Stimulated activated CD4-positive, alpha-beta T cell treated with anti-CD3 and anti-CD28 coated beads, Interleukin-2, amount 100 ng/mL, for 48 hours (primary cell): ENCODE data around the gene PIAS1.
"Not testable (repeated sequence)": the region's sequence is repeated elsewhere in the genome, so short reads cannot be mapped to it uniquely, and the experiment has no call there.

Source experiments
- DNase-seq, 2 donors: peaks; one replicate each; pipeline ENCODE4 v3.0.0-alpha.2; 2020

The PIAS1 gene

DNA sequence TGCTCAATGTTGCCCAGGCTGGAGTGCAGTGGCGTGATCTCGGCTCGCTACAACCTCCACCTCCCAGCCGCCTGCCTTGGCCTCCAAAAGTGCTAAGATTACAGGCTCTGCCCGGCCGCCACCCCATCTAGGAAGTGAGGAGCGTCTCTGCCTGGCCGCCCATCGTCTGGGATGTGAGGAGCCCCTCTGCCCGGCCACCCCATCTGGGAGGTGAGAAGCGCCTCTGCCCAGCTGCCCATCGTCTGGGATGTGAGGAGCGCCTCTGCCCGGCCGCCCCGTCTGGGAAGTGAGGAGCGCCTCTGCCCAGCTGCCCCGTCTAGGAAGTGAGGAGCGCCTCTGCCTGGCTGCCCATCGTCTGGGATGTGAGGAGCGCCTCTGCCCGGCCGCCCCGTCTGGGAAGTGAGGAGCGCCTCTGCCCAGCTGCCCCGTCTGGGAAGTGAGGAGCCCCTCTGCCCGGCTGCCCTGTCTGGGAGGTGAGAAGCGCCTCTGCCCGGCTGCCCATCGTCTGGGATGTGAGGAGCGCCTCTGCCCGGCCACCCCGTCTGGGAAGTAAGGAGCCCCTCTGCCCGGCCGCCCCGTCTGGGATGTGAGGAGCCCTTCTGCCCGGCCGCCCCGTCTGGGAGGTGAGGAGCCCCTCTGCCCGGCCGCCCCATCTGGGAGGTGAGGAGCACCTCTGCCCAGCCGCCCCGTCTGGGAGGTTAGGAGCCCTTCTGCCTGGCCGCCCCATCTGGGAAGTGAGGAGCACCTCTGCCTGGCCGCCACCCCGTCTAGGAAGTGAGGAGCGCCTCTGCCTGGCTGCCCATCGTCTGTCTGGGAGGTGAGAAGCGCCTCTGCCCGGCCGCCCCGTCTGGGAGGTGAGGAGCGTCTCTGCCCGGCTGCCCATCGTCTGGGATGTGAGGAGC, 167.7 kb downstream of the PIAS1 start:
- not testable (repeated sequence) for DNase-seq

DNA sequence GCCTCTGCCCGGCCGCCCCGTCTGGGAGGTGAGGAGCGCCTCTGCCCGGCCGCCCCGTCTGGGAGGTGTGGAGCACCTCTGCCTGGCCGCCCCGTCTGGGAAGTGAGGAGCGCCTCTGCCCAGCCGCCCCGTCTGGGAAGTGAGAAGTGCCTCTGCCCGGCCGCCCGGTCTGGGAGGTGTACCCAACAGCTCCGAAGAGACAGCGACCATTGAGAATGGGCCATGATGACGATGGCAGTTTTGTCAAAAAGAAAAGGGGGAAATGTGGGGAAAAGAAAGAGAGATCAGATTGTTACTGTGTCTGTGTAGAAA, 168.3 kb downstream of the PIAS1 start:
- not testable (repeated sequence) for DNase-seq

DNA sequence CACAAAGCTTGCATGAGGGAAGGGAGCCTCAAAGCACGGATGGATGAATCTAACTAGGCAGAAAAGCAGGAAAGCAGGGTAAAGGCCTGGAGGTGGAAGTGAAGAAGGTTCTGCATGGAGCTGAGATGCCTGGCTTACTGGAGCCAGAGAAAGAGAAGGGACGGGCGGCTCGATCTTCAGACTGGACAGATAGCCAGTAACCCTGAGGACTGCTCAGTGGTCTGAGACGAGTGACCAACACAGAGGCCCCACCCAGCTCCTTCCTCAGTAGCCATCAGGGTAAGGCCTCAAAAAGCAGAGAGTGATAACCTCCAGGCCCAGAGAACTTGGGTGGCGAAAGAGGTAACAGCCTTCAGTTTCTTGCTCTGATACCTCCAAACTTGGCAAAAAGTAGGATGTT, 169.1 kb downstream of the PIAS1 start:
- DNase-seq = no peak

DNA sequence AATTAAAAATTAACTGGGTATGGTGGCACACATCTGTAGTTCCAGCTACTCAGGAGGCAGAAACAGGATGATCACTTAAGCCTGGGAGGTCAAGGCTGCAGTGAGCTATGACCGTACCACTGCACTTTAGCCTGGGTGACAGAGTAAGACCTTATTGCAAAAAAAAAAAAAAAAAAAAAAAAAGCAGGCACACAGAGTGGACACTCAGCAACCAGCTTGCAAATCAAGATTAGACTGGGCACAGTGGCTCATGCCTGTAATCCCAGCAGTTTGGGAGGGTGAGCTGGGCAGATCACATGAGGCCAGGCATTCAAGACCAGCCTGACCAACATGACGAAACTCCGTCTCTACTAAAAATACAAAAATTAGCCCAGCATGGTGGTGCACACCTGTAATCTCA, 170.0 kb downstream of the PIAS1 start:
- DNase-seq = no peak

DNA sequence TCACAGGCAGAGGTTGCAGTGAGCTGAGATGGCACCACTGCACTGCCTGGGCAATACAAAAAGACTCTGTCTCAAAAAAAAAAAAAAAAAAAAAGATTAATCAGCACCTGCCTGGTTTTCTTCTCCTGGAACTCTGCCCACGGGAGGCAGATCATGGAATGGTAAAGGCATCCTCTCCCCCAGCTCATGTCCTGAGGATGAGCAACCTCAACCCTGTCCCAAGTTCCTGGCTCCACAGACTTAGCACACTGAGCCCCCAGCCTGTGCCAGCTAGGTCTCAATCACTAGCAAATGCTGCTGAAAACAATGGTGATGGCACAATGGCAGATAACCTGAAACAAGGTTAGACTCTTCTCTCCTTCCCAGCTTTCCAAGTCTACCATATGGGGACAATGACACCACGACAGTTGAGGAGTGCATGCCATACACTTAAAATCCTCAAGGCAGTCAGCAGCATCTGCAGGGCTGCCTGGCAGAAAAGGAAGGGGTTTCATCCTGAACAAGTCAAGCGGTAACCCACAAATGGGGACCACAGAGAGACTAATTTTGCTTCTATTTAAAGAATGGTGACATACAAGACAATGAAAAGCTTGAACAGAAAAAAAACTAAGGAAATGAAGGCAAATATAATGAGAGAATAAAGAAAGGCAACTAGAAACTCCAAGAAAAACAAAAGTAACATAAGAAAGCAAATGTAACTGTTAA, 170.6 kb downstream of the PIAS1 start:
- DNase-seq = no peak

DNA sequence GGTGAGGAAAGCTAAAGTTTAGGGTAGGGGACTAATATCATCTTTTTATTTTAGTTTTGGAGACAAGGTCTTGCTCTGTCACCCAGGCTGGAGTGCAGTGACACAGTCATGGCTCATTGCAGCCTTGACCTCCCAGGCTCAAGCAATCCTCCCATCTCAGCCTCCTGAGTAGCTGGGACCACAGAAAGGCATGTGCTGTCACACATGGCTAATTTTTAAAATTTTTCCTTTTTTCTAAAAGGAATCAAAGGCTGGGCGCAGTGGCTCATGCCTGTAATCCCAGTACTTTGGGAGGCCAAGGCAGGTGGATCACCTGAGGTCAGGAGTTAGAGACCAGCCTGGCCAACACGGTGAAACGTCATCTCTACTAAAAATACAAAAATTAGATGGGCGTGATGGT, 171.3 kb downstream of the PIAS1 start:
- DNase-seq = not testable (repeated sequence)

DNA sequence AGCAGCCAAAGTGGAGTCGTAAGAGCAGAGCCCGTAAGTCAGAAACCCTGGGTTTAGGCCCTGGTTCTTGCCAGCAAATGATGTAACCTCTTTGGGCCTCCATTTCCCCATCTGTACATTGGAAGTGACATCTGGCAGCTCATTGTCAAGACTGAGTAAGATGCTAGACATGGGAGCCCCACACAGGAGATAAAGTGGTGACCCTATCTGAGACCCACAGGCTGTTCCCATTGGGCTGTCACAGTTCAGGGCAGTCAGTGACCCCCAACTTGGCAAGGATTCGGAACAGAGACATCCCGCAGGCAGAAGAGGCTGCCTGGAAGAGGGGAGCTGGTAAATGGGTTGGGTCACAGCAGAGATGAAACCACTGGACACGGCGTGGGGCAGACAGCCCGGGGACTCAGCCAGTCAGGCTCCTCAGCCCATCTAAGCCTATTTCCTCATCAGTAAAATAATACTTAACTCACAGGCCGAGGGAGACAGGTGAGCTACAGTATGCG, 173.6 kb downstream of the PIAS1 start:
- DNase-seq = no peak

DNA sequence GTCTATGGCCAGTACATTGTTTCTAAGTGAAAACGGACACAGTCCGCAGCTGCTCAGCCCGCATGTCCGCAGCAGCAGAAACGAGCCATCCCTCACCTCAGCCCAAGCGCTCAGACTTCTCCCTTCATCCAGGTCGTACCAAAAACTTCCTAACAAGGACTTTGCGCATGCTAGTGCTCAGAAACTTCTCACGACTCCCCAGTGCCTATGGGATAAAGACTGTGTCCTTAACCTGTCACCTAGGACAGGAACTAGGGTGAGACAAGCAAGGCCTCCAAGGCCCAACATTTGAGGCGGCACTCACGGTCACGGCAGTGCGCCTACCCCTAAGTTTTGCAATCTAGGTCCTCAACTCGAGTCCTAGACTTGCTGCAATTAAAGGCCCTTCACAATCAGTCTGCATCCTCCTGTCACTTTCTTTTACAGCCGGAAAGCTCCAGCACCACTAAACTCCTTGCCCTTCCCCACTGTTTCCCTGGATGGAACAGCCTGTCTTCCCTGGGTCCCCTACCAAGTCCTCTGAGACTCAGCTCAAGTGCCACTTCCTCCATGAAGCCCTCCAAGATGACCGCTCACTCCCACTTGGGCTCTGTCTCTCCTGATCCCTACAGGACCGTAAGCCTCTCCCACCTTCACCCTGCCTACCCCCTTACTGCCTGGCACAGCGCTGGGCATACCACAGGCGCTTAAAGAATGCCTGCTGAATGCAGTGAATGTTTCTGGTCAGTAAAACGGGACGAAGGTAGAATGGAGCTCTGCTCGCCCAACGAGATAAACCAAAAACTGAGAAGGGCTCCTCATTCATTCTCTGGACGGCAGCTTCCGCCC, 174.2 kb downstream of the PIAS1 start:
- DNase-seq = no peak

DNA sequence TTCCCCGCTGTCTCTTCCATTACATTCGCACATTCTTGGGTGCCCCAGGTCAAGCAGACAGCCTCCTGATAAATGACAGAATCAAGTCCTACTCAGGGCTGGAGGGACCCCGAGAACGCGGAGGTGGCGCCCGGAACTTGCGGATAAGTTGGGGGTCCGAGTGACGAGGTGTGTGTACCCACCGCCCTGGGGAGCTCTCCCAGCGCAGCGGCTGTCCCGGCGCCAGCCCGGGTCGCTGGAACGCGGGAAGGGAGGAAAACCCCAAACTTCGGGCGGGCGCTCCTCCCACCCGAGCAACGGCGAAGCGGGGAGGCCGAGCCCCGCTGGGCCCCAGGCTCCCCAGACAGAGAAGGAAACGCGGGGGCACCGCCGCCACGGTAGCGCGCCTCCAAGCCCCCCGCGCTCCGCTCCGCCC, 174.9 kb downstream of the PIAS1 start:
- DNase-seq = no peak

DNA sequence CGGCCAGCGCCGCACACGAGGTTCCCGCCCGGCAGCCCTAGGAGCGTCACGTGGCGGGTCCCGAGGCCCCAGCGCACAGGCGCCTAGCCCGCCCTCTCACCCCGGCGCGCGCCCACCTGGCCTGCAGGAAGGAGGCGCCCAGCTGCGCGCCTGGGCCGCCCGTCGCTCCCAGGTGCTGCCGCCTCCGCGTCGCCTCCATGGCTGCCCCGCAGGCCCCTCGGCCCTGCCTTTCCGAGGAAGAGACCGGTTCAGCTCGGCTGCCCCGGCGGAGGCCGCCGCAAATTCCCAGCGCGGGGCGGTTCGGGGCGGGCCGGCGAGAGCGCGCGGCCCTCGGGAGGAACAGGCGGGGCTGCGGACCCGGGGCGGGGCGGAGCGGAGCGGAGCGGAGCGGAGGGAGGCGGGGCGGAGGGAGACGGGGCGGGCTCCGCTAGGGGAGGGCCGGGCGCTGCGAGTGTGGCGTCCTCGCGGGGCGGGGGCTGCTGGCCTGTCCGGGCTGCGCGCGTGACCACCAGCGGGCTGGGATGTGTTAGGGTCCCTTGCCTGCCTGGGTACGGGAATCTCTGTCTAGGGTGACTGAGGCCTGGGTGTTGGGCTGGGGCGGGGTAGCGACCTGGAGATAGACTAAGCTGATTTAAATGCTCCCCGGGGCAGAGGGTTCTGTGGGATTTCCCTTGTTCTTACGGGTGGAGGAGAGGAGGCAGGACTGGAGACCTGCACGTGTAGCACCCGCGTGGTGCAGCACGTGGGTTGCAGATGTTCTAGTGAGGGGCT, 175.5 kb downstream of the PIAS1 start, which contains the start of gene CLN6:
Gene CLN6 (minus strand): TSS at position 343 of the 771 bp plus-strand sequence. CDS start 144 bp downstream, at position 199.
- peak; percentile 70 to 88 for DNase-seq

DNA sequence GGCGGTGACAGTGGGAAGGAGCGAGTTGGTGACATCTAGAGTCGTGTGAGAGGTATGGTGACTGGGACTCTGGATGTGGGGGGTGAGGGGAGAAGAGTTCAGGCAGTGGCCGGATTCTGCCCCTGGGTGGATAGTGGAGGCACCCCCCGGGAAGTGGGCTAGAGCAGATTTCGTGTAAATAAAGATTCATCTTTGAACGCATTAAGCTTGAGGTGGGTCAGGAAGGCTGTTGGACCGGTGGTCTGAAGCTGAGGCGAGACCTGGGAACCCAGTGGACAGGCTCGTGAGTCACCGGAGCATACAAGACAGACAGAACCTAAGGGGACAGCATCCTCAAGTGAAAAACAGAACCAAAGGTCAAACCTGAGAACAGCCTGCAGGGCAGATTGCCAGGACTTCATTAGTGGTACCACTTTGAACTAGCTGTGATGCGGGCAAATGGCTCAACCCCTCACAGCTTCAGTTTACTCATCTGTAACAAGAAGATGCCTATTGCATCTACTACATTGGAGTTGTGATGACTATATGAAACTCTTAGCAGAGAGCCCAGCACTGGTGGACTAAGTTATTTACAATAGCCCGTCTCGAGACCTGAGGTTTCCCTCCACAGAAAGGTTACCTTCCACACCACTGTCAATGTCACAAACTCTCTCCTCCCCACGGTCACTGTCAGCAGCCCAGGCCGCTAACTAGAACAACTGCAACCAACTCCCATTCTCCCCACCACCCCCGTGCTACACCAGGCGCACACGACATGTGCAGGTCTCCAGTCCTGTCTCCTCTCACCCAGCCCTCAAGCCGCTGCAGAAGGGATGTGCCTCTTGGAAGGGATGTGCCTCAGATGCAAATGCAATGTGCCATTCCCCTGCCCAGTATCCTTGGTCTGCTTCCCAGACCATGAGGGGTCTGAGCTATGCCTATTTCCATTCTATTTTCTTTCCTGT, 176.3 kb downstream of the PIAS1 start:
- no peak for DNase-seq

DNA sequence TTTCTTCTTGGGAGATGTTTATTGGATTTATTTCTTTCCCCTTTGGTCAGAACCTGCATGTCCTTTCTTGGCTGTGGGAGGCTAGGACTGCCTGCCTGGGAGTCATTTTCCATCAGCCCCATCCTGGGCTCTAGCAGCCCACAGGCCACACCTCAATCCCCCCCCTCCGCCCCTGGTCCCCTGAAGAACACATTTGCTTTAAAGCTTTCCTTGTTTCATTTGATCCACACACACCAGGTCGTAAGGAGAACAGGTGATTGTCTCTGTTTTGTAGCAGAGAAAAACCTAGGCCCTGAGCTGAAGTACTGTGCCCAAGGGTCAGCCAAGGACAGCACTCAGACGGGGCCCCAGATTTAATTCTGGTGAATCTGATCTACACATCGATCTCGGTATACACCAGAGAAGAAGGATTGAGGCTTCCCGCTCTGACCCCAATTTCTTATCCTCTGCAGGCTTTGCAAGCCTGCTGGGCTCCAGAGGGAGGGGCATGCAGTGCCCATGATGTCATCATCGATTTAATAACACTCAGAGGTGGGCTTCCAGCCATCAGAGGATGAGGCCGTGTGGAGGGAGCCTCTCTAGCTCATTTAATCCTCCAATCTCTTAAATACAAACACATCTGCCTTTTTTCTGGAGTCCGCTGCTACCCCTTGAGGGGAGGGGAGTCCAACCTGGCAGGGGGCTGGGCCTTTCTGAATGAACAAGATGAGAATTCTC, 177.1 kb downstream of the PIAS1 start:
- DNase-seq = no peak

DNA sequence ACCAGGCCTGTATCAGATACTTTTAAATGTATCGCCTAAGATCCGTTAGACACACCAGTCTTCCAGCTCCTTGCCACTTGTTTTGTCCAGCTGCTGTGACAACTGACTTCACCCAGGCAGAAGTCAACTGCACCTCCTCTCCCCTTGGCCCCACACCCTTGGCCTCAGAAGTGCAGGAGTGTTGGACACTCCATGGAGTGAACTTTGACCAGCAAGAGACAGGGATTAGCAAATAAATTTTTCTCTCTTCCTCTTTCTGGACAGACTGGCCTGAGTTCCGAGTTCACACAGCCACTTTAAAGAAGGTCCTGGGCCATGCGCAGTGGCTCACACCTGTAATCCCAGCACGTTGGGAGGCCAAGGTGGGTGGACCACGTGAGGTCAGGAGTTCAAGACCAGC, 178.3 kb downstream of the PIAS1 start:
- DNase-seq = no peak

DNA sequence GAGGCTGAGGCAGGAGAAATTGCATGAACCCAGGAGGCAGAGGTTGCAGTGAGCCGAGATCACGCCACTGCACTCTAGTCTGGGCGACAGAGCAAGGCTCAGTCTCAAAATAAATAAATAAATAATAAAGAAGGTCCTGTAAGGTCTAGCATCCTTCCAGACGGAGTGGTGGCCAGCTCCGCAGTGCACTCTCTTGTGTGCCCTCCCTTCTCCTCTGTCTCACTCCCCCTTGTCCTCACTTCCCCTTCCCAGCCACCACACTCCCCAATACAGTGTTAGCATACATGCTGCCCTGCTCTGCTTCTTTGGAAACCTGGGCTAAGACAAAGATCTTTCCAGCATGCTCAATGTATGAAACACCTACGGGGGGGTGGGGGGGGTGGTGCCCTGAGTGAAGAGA, 178.8 kb downstream of the PIAS1 start:
- no peak for DNase-seq

DNA sequence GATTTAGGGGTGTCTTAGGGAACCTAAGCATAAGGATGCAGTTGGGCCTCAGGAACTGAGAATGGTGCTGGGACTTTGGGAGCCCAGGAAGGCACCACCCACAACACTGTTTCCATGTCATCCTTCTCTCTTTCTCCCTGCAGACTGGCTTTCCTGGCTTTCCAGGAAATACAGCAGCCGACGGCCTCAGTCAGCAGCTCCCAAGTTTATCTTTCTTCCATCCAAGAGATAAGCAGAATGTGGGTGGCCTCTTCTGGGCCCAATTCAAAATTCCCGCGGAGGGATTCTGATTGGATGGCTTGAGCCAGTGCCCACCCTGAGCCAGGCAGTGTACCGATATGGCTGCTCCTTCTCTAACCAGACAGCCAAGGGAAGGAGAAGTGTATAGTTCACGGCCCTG, 179.9 kb downstream of the PIAS1 start:
- DNase-seq = no peak

DNA sequence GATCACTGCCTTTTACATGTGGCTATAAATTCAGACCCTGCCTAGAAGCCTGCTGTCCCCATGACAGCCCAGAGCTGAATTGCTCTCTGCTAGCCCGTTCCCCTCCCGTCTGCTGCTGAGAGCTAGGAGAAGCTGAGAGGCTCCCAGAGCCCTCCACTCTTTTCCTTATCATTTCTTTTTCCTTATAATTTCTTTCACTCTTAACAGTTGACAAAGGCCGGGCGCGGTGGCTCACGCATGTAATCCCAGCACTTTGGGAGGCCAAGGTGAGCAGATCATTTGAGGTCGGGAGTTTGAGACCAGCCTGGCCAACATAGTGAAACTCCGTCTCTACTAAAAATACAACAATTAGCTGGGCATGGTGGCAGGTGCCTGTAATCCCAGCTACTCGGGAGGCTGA, 180.4 kb downstream of the PIAS1 start:
- not testable (repeated sequence) for DNase-seq

DNA sequence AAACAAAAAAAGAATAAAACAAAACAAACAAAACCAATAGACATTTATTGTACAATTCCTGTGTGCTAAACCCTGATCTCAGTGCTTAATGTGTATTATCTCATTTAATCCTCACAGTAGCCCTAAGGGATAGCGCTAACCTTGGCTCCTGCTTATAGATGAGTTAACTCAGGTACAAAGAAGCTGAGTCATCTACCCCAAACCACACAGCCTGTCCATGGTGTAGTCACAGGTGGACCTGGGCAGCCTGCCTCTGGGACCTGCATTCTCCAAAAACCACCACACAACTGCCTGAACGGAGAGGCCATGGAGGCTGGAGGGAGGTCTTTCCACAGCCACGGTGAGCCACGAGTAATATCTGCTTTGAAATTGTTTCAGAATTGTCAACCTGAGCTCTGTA, 180.9 kb downstream of the PIAS1 start:
- no peak for DNase-seq

DNA sequence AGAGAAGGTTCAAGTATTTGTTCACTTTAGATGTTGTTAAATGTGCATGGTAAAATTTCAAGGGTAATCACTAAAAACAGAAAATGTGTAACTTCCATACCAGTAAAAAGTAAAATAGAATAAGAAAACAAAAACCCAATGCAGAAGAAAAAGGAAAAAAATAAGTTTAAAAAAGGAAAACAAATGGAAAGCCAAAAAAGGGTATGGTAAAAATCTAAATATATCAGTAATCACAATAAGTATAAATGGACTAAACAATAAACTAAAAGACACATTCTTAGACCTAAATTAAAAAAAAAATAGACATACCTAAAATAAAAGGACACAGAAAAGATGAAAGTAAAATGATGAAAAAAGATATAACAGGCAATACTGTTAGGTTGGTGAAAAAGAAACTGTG, 184.9 kb downstream of the PIAS1 start:
- DNase-seq = no peak

DNA sequence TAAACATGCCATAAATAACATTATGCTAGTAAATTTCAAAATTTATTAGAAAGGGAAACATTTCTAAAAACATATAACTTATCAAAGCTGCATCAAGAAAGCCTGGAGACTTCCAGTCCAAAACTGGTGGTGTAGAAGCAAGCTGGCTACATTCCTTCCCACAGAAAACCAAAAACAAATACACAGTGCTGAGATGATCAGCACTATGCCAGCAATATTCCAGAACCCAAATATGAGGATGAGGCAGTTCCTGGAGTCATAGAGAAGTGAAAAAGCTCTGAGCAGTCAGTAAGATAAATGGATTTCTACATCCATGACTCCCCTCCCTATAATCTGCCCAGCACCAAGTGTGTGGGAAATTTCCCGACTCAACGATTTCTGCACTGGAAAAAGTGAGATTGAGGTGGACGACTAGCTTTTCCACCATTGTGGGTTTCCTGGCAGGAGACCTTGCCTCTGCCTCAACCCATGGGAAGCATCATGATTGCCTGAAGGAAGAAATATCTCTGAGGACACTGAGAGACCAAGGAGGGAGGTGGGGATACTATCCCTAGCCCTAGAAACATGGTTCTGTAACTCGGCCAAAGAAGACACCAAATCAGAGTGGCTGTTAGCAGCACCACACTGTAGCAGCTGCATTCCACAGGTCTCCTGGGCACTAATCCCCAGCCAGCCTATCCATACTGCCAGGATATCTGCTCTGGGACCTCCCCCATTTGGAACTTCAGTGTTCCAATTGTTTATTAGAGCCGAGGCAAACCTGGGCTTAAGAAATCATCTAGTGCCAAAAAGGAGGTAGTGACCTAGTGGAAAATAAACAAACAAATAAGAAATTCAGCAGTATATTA, 187.2 kb downstream of the PIAS1 start:
- DNase-seq = no peak
